GM13976 (cell line): Measurements from ENCODE around the gene CCDC172.

ENCODE experiments used
- DNase-seq: peaks from one replicate; pipeline ENCODE4 v3.0.0; 2012; ENCODE audit warnings: low spot score
- in situ Hi-C: fragments of 300-500 bp; cut with MboI; formaldehyde crosslinking; loops from one replicate; pipeline ENCODE4 v1.12.0; 2022; ENCODE audit warnings: low sequenced_read_pairs, mixed read lengths, inconsistent platforms; ENCODE audit not compliant: unreplicated experiment
- TF ChIP-seq, protein P1 (sequence below): IDR thresholded peaks from 2 replicates; pipeline ENCODE4 v1.5.1; 2012; ENCODE audit warnings: borderline replicate concordance, mild to moderate bottlenecking; ENCODE audit not compliant: insufficient read depth; ENCODE audit errors: extremely low read depth, missing control alignments, control extremely low read depth

CCDC172 gene

GRCh38 chr10:116289652-116290051 is 34.6 kb upstream of the CCDC172 start:
- TF ChIP-seq, protein P1, sequence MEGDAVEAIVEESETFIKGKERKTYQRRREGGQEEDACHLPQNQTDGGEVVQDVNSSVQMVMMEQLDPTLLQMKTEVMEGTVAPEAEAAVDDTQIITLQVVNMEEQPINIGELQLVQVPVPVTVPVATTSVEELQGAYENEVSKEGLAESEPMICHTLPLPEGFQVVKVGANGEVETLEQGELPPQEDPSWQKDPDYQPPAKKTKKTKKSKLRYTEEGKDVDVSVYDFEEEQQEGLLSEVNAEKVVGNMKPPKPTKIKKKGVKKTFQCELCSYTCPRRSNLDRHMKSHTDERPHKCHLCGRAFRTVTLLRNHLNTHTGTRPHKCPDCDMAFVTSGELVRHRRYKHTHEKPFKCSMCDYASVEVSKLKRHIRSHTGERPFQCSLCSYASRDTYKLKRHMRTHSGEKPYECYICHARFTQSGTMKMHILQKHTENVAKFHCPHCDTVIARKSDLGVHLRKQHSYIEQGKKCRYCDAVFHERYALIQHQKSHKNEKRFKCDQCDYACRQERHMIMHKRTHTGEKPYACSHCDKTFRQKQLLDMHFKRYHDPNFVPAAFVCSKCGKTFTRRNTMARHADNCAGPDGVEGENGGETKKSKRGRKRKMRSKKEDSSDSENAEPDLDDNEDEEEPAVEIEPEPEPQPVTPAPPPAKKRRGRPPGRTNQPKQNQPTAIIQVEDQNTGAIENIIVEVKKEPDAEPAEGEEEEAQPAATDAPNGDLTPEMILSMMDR, result no peak
- in situ Hi-C loops, result no loop called here
- DNase-seq, result no peak

DNA sequence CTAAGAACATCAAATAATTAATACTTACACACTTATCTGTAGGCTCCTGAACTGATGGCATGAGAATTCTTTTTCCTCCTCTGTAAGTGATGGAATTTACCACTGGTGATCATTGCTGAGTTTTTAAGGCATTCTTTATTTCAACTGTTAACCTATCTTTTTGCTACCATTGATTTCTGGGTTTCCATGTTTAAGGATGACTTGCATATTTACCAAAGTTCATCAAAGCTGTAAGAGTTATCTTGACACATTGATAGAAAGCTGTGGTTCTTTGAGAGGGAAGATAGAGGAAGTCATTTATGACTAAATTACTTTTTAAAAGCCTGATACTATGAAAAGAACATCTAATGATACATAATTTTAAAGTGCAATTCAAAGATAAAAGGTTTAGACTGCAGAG is 31.8 kb upstream of the CCDC172 start:
- TF ChIP-seq, protein P1, result no peak
- no peak for DNase-seq

GRCh38 chr10:116296291-116296721 is 27.9 kb upstream of the CCDC172 start:
- in situ Hi-C loops, result no loop called here
- DNase-seq, result no peak
- TF ChIP-seq, protein P1, result no peak

More for the DNA sequence above, 31.8 kb upstream of the CCDC172 start:
- in situ Hi-C loops, result no loop called here

- TF ChIP-seq, protein P1, result no peak
- in situ Hi-C loops, result no loop called here
- DNase-seq, result no peak
These were observed 25.7 kb upstream of the CCDC172 start for GRCh38 chr10:116298586-116298985.

DNA sequence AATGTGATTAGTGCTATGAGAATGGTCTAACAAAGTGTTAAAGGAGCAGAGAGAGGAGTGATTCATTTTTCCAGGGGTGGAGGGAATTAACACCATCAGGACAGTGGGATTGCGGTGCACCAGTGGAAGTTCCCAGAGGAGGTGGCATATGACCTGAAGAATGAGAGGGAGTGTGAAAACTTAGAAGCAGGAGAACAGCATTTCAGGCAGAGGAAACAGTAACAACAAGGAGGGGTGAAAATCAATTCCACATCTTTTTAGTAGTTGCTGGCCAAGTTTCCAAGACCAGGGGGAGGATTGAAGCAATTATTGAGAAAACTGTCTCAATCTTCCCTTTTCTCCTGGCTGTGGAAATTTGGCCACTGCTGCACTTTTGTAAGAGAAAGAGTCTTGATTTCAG is 23.7 kb upstream of the CCDC172 start:
- no peak for DNase-seq
- in situ Hi-C loops, result no loop called here
- TF ChIP-seq, protein P1, result no peak

- DNase-seq, result no peak
These were observed 19.3 kb upstream of the CCDC172 start for GRCh38 chr10:116304923-116305322.

More at GRCh38 chr10:116304923-116305322, 19.3 kb upstream of the CCDC172 start:
- in situ Hi-C loops, result no loop called here
- TF ChIP-seq, protein P1, result no peak
